ENCODE measurements around the gene ZNF689.

DNA sequence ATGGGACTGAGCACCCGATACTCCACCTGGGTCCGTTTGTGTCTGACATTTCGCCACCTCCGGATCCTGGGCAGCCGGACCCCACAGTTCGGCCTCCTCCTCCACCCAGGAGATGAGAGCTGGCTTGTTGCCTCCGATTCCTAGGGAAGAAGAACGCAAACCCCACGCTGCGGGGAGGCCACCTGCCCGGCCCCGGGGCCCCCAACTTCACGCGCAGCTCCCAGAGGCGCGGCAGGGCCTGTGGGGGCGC lies 52.6 kb downstream of the ZNF689 start:
- TF ChIP-seq, protein P1, sequence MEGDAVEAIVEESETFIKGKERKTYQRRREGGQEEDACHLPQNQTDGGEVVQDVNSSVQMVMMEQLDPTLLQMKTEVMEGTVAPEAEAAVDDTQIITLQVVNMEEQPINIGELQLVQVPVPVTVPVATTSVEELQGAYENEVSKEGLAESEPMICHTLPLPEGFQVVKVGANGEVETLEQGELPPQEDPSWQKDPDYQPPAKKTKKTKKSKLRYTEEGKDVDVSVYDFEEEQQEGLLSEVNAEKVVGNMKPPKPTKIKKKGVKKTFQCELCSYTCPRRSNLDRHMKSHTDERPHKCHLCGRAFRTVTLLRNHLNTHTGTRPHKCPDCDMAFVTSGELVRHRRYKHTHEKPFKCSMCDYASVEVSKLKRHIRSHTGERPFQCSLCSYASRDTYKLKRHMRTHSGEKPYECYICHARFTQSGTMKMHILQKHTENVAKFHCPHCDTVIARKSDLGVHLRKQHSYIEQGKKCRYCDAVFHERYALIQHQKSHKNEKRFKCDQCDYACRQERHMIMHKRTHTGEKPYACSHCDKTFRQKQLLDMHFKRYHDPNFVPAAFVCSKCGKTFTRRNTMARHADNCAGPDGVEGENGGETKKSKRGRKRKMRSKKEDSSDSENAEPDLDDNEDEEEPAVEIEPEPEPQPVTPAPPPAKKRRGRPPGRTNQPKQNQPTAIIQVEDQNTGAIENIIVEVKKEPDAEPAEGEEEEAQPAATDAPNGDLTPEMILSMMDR (IDR thresholded peaks at IDR 0.05) = peak in 1 of 4 experiments; percentile 14
- TF ChIP-seq POLR2A (IDR thresholded peaks at IDR 0.05) = no peak
